Keratinocyte (primary cell): ENCODE results near the gene TTC33.

ENCODE experiments used
- CTCF ChIP-seq, 3 experiments: IDR thresholded peaks in 1 of 3; conservative IDR thresholded peaks in 1 of 3; optimal IDR thresholded peaks in 1 of 3; 2 replicates in 2 of 3; 3 replicates in 1 of 3; pipeline versions ENCODE3 to v1.5.1; 2011; ENCODE audit warnings: low read length in 3 of 3, mild to moderate bottlenecking in 3 of 3, moderate library complexity in 2 of 3, control low read depth in 1 of 3, inconsistent platforms in 1 of 3; ENCODE audit not compliant: insufficient read depth in 2 of 3; ENCODE audit errors: extremely low read depth in 1 of 3
- EZH2 ChIP-seq: IDR thresholded peaks from one replicate; pipeline ENCODE4 v1.6.1; 2012; ENCODE audit warnings: inconsistent platforms, mild to moderate bottlenecking, low read length, moderate library complexity

GRCh38 chr5:40614466-40614865, 141.3 kb downstream of the TTC33 start:
- no peak for TF ChIP-seq CTCF (optimal IDR thresholded peaks at IDR 0.05 in 1 of 3, IDR thresholded peaks at IDR 0.05 in 1 of 3, conservative IDR thresholded peaks at IDR 0.05 in 1 of 3; ENCODE audit: extremely low read depth in 1 of 3, insufficient read depth in 2 of 3, low read length in 3 of 3)
- no peak for TF ChIP-seq EZH2
